Ascending aorta (tissue), 2 donors: ENCODE data around the gene SLC1A2. TPM values are rescaled to one million over a fixed set of nuclear protein-coding genes. Genes with fewer than 3 reads are reported as not detected.

ENCODE experiments used
- DNase-seq, 2 donors: peaks; one replicate each; pipeline ENCODE4 v3.0.0-alpha.2; 2019; ENCODE audit warnings: low spot score in 2 of 2
- H3K27ac ChIP-seq, 2 donors: fragments of 200-600 bp; sonication (generic); one replicate each; pipeline ENCODE4 v1.5.1; 2016 to 2017; ENCODE audit warnings: mild to moderate bottlenecking in 1 of 2
- H3K27me3 ChIP-seq: fragments of 200-600 bp; sonication (generic); one replicate; pipeline ENCODE4 v1.5.1; 2017
- H3K36me3 ChIP-seq, 2 donors: fragments of 200-600 bp; sonication (generic); one replicate each; pipeline ENCODE4 v1.5.1; 2016
- H3K4me1 ChIP-seq, 2 donors: fragments of 200-600 bp; sonication (generic); one replicate each; pipeline ENCODE4 v1.5.1; 2016 to 2017; ENCODE audit warnings: mild to moderate bottlenecking in 1 of 2
- H3K4me3 ChIP-seq, 2 donors: fragments of 200-600 bp; sonication (generic); one replicate each; pipeline ENCODE4 v1.5.1; 2016 to 2017; ENCODE audit warnings: mild to moderate bottlenecking in 1 of 2
- H3K9me3 ChIP-seq, 2 donors: fragments of 200-600 bp; sonication (generic); one replicate each; pipeline ENCODE4 v1.5.1; 2016
- CTCF ChIP-seq, 3 experiments: fragments of 200-600 bp in 2 of 3; fragments of 450-650 bp in 1 of 3; sonication (generic) in 2 of 3; IDR thresholded peaks; one replicate each; pipeline ENCODE4 v1.5.1; 2016 to 2019; ENCODE audit warnings: antibody characterized with exemption in 3 of 3, mild to moderate bottlenecking in 1 of 3, moderate library complexity in 1 of 3
- intact Hi-C: fragments of 100-400 bp; cut with DNase I; formaldehyde crosslinking; loops from one replicate; pipeline ENCODE4 v1.15.1; 2023
- total RNA-seq: library from RNA; depleted of rRNA; stranded (reverse); fragments of >200 nt; gene quantifications from one replicate; pipeline ENCODE4 v1.1.0, GENCODE V29; 2016

Gene SLC1A2
- total RNA-seq, 1 donor from 2014 or later: 0.32 TPM

GRCh38 chr11:35293699-35294098 is 125.7 kb downstream of the SLC1A2 start:
- Histone ChIP-seq H3K4me3 (no peak overlapping the region), H3K36me3 (no peaks in the 10 kb centered on the region), H3K27me3 (no peaks in the 10 kb centered on the region), H3K4me1 (peaks cover 0 to 11% of the 10 kb centered on the region in 2 donors), H3K9me3 (no peaks in the 10 kb centered on the region), H3K27ac (no peak overlapping the region)
- intact Hi-C loops: no loop called here
- TF ChIP-seq CTCF (IDR thresholded peaks at IDR 0.05): no peak
- no peak for DNase-seq

- no peaks in the 10 kb centered on the region for H3K9me3 ChIP-seq
- DNase-seq: no peak
- intact Hi-C loops: no loop called here
- H3K4me3 ChIP-seq: no peak overlapping the region
- no peak overlapping the region for H3K27ac ChIP-seq
- peaks cover 0 to 11% of the 10 kb centered on the region in 2 donors for H3K4me1 ChIP-seq
- H3K36me3 ChIP-seq: no peaks in the 10 kb centered on the region
- H3K27me3 ChIP-seq: no peaks in the 10 kb centered on the region
- TF ChIP-seq CTCF (IDR thresholded peaks at IDR 0.05): no peak
Measured at GRCh38 chr11:35293035-35293434, 126.3 kb downstream of the SLC1A2 start.

- no peak for DNase-seq
- intact Hi-C loops: no loop called here
- Histone ChIP-seq H3K27me3 (no peaks in the 10 kb centered on the region), H3K27ac (no peak overlapping the region), H3K9me3 (no peaks in the 10 kb centered on the region), H3K4me1 (peaks cover 0 to 11% of the 10 kb centered on the region in 2 donors), H3K36me3 (no peaks in the 10 kb centered on the region), H3K4me3 (no peak overlapping the region)
- TF ChIP-seq CTCF (IDR thresholded peaks at IDR 0.05): no peak
Measured at GRCh38 chr11:35292279-35292678, 127.1 kb downstream of the SLC1A2 start.

GRCh38 chr11:35290876-35291275 is 128.5 kb downstream of the SLC1A2 start:
- no peak overlapping the region for H3K27ac ChIP-seq
- TF ChIP-seq CTCF (IDR thresholded peaks at IDR 0.05): no peak
- intact Hi-C loops: no loop called here

GRCh38 chr11:35289821-35290220 is 129.5 kb downstream of the SLC1A2 start:
- intact Hi-C loops: loop anchor here (5.0 kb wide), 4 partner anchors 43 to 148 kb away; no protein-coding TSS in a partner anchor
- no peak overlapping the region for H3K4me3 ChIP-seq
- DNase-seq: no peak
- H3K27ac ChIP-seq: peak overlapping the region; percentile 40 to 68
- H3K27me3 ChIP-seq: no peaks in the 10 kb centered on the region
- H3K36me3 ChIP-seq: no peaks in the 10 kb centered on the region
- H3K9me3 ChIP-seq: no peaks in the 10 kb centered on the region
- TF ChIP-seq CTCF (IDR thresholded peaks at IDR 0.05): no peak
- H3K4me1 ChIP-seq: peaks cover 0 to 11% of the 10 kb centered on the region in 2 donors

More at GRCh38 chr11:35290876-35291275, 128.5 kb downstream of the SLC1A2 start:
- H3K9me3 ChIP-seq: no peaks in the 10 kb centered on the region
- DNase-seq: no peak
- no peaks in the 10 kb centered on the region for H3K27me3 ChIP-seq
- no peaks in the 10 kb centered on the region for H3K36me3 ChIP-seq
- no peak overlapping the region for H3K4me3 ChIP-seq
- H3K4me1 ChIP-seq: peaks cover 0 to 11% of the 10 kb centered on the region in 2 donors
